ENCODE measurements around the gene LAMTOR4.

Gene LAMTOR4

GRCh38 chr7:100163871-100164270 lies 15.2 kb downstream of the LAMTOR4 start:
- TF ChIP-seq CTCF (IDR thresholded peaks at IDR 0.05; ENCODE audit: control insufficient read depth, insufficient read depth, low read depth, low read length, missing control alignments), result no peak
- no peak overlapping the region for H3K4me3 ChIP-seq (ENCODE audit: control insufficient read depth, low read depth, low read length)
- no peak for DNase-seq (ENCODE audit: low read depth)

GRCh38 chr7:100166317-100166940 lies 17.7 kb downstream of the LAMTOR4 start:
- no peak for TF ChIP-seq CTCF (IDR thresholded peaks at IDR 0.05; ENCODE audit: control insufficient read depth, insufficient read depth, low read depth, low read length, missing control alignments)
- DNase-seq (ENCODE audit: low read depth), result no peak
- no peak overlapping the region for H3K4me3 ChIP-seq (ENCODE audit: control insufficient read depth, low read depth, low read length)

- TF ChIP-seq CTCF (IDR thresholded peaks at IDR 0.05; ENCODE audit: control insufficient read depth, insufficient read depth, low read depth, low read length, missing control alignments), result no peak
- peak overlapping the region; percentile 55 for H3K4me3 ChIP-seq (ENCODE audit: control insufficient read depth, low read depth, low read length)
Observed at GRCh38 chr7:100166970-100167911, 18.5 kb downstream of the LAMTOR4 start.

GRCh38 chr7:100167912-100168323 lies 19.2 kb downstream of the LAMTOR4 start:
- TF ChIP-seq CTCF (IDR thresholded peaks at IDR 0.05; ENCODE audit: control insufficient read depth, insufficient read depth, low read depth, low read length, missing control alignments), result no peak

More at GRCh38 chr7:100166970-100167911, 18.5 kb downstream of the LAMTOR4 start:
- DNase-seq (ENCODE audit: low read depth), result no peak

GRCh38 chr7:100169147-100169850 lies 20.6 kb downstream of the LAMTOR4 start:
- no peak overlapping the region for H3K4me3 ChIP-seq (ENCODE audit: control insufficient read depth, low read depth, low read length)
- TF ChIP-seq CTCF (IDR thresholded peaks at IDR 0.05; ENCODE audit: control insufficient read depth, insufficient read depth, low read depth, low read length, missing control alignments), result no peak
- DNase-seq (ENCODE audit: low read depth), result no peak

More at GRCh38 chr7:100167912-100168323, 19.2 kb downstream of the LAMTOR4 start:
- DNase-seq (ENCODE audit: low read depth), result no peak
- H3K4me3 ChIP-seq (ENCODE audit: control insufficient read depth, low read depth, low read length), result peak overlapping the region; percentile 55

GRCh38 chr7:100170101-100170897 lies 21.6 kb downstream of the LAMTOR4 start:
- no peak for TF ChIP-seq CTCF (IDR thresholded peaks at IDR 0.05; ENCODE audit: control insufficient read depth, insufficient read depth, low read depth, low read length, missing control alignments)
- DNase-seq (ENCODE audit: low read depth), result no peak
- no peak overlapping the region for H3K4me3 ChIP-seq (ENCODE audit: control insufficient read depth, low read depth, low read length)
